MCF 10A (cell line): ENCODE measurements around the gene MAPK11. TPM values are rescaled to one million over a fixed set of nuclear protein-coding genes. Genes with fewer than 3 reads are reported as not detected.
A peak's percentile ranks its signal among the peaks of the same experiment; 100 is the strongest.

Experiments used
- BruUV-seq: library from RNA; stranded (reverse); fragments of 400-500 nt; replicated peaks from 2 replicates; lab custom pipeline; 2021; lab: Mats Ljungman, UMichigan
- CTCF ChIA-PET: fragments of 300-600 bp; sonication (Branson Sonifier 250); formaldehyde crosslinking; extraction: SDS; loops from one replicate; lab custom pipeline; 2021; ENCODE audit warnings: antibody characterized with exemption, inconsistent platforms; lab: Yijun Ruan, JAX
- POLR2A ChIA-PET: fragments of 300-600, 350-650 bp; sonication (Branson Sonifier 250); formaldehyde crosslinking; extraction: SDS; loops from one replicate; lab custom pipeline; 2020; ENCODE audit warnings: antibody characterized with exemption, inconsistent platforms; lab: Yijun Ruan, JAX
- DNase-seq: peaks from one replicate; pipeline ENCODE4 v3.0.0-alpha.2; 2018; ENCODE audit not compliant: unreplicated experiment
- H3K27ac Mint-ChIP-seq: one replicate; pipeline ENCODE4 v1.8.0; 2022; ENCODE audit warnings: mild to moderate bottlenecking, low read depth, mixed read lengths; ENCODE audit not compliant: unreplicated experiment
- H3K27me3 Mint-ChIP-seq: one replicate; pipeline ENCODE4 v1.8.0; 2022; ENCODE audit warnings: mixed read lengths; ENCODE audit not compliant: insufficient read depth, unreplicated experiment
- H3K36me3 Mint-ChIP-seq: one replicate; pipeline ENCODE4 v1.8.0; 2022; ENCODE audit warnings: mild to moderate bottlenecking, moderate library complexity, mixed read lengths; ENCODE audit not compliant: insufficient read depth, unreplicated experiment
- H3K4me1 Mint-ChIP-seq: one replicate; pipeline ENCODE4 v1.8.0; 2022; ENCODE audit warnings: mixed read lengths; ENCODE audit not compliant: insufficient read depth, unreplicated experiment
- H3K4me3 Mint-ChIP-seq: one replicate; pipeline ENCODE4 v1.8.0; 2022; ENCODE audit warnings: mild to moderate bottlenecking, moderate library complexity, mixed read lengths; ENCODE audit not compliant: unreplicated experiment
- H3K9me3 Mint-ChIP-seq: one replicate; pipeline ENCODE4 v1.8.0; 2022; ENCODE audit warnings: mixed read lengths; ENCODE audit not compliant: unreplicated experiment
- intact Hi-C: fragments of 100-400 bp; cut with micrococcal nuclease; formaldehyde crosslinking; loops from 2 replicates; pipeline ENCODE4 v1.14.1; 2022
- total RNA-seq: library from RNA; stranded (reverse); gene quantifications from 2 replicates; pipeline ENCODE4 v1.2.3, GENCODE V29; 2022
- TF ChIP-seq, protein P1 (sequence below): fragments of 200-600 bp; IDR thresholded peaks from one replicate; pipeline ENCODE4 v1.8.0; 2022; ENCODE audit warnings: antibody characterized with exemption, mild to moderate bottlenecking; ENCODE audit not compliant: unreplicated experiment

The MAPK11 gene
- total RNA-seq, 1 experiment from 2014 or later = 10.4 TPM

DNA sequence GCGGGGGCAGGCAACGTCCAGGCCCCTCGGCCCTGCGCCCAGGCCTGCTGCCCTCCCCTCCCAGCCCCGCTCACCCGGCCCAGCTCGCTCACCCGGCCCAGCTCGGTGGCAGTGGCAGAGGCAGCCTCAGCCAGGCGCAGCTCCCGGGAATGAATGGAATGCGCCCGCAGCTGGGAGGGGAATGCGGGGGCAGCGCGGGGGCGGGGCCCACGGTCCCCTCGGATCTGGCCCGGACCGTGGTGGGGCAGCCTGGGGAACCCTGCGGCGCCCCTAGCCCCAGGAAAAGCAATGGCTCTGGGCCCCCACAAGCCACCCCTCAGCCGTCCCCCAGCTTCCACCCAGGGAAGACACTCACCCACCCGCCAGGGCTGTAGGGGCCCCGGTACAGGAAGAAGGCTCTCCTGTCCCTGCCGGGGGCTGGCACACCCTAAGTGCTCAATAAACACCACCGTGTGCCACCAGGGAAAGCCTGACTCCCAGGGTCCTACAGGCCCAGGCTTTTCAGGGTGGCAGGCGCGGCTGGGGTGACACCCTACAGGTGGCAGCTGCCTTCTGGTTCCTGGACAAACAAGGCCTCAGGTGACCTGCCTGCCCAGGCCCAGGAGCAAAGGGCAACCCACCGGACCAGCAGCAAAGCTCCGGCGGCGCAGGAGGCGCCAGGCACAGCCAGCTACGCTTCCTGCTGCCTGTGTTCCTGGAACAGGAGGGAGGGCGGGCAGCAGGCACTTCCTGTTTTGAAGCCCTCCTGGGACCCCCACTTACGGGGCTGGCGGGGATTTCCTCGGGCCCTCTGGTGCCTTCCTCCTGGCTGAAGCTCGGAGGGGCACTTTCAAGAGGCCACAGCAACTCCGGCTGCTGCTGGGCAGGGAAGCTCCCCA, 23.5 kb upstream of the MAPK11 start:
- CTCF ChIA-PET = interaction anchor here (0.6 to 1.6 kb wide), 7 partner anchors 10 to 40 kb away, joined by 3 to 6 read pairs (median 3); no protein-coding TSS in a partner anchor
- Mint-ChIP-seq H3K9me3 (no peaks in the 10 kb centered on the region), H3K27ac (no peak overlapping the region), H3K27me3 (no peaks in the 10 kb centered on the region), H3K4me1 (peaks cover 13% of the 10 kb centered on the region), H3K4me3 (no peak overlapping the region), H3K36me3 (peaks cover 39% of the 10 kb centered on the region)
- DNase-seq = peak; percentile 47
- BruUV-seq = no TSS peak
- TF ChIP-seq, protein P1, sequence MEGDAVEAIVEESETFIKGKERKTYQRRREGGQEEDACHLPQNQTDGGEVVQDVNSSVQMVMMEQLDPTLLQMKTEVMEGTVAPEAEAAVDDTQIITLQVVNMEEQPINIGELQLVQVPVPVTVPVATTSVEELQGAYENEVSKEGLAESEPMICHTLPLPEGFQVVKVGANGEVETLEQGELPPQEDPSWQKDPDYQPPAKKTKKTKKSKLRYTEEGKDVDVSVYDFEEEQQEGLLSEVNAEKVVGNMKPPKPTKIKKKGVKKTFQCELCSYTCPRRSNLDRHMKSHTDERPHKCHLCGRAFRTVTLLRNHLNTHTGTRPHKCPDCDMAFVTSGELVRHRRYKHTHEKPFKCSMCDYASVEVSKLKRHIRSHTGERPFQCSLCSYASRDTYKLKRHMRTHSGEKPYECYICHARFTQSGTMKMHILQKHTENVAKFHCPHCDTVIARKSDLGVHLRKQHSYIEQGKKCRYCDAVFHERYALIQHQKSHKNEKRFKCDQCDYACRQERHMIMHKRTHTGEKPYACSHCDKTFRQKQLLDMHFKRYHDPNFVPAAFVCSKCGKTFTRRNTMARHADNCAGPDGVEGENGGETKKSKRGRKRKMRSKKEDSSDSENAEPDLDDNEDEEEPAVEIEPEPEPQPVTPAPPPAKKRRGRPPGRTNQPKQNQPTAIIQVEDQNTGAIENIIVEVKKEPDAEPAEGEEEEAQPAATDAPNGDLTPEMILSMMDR = no peak
- POLR2A ChIA-PET = interaction anchor here (0.5 to 5.9 kb wide), 5 partner anchors 11 to 283 kb away, joined by 3 to 73 read pairs (median 3); partner anchors contain the start of gene PLXNB2
- intact Hi-C loops = no loop called here

DNA sequence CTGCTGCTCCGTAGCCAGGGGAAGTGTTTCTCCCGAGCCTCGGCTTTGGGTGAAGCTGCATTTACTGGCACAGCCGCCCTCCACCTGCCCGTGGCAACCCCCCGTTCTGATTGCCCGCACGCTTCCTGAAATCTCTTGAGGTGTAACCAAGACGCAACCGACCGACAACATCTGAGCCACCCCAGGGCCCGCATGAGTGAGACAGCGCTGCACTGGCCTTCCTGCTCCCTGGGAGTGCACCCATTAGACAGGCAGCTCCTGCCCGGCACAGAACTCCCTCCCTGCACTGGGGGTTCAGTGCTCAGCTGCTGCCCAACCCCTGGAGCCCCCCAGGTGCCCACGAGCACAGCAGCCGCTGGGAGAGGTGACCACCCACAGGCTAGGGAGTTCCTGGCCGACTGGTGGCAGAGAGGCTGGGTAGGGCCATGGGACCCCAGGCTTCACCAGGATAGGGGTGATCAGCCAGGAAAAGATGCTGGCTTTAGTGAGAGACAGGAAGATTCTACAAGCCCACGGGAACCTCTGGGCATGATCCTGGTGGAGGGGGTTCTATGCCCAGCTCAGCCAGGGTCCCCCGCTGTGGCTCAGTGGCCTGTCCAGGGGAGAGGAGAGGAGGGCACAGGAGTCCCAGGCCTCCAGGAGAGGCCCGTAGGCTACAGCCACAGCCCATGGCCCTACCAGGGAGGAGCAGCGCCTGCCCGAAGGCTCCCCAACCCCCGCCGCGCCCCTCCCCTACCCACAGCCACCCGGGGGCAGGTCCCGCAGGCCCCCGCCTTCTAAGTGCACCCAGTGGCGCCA, 22.7 kb upstream of the MAPK11 start:
- intact Hi-C loops = no loop called here
- Mint-ChIP-seq H3K4me3 (peak overlapping the region; percentile 56), H3K9me3 (no peaks in the 10 kb centered on the region), H3K27ac (peak overlapping the region; percentile 64), H3K27me3 (no peaks in the 10 kb centered on the region), H3K4me1 (peaks cover 13% of the 10 kb centered on the region), H3K36me3 (peaks cover 40% of the 10 kb centered on the region)
- POLR2A ChIA-PET = interaction anchor here (5.9 kb wide), 1 partner anchor 12 kb away, joined by 73 read pairs; the partner anchor contains the start of gene PLXNB2
- no peak for DNase-seq
- TF ChIP-seq, protein P1 = no peak
- CTCF ChIA-PET = interaction anchor here (0.6 to 1.6 kb wide), 4 partner anchors 13 to 34 kb away, joined by 3 to 6 read pairs (median 3); no protein-coding TSS in a partner anchor
- no TSS peak for BruUV-seq

DNA sequence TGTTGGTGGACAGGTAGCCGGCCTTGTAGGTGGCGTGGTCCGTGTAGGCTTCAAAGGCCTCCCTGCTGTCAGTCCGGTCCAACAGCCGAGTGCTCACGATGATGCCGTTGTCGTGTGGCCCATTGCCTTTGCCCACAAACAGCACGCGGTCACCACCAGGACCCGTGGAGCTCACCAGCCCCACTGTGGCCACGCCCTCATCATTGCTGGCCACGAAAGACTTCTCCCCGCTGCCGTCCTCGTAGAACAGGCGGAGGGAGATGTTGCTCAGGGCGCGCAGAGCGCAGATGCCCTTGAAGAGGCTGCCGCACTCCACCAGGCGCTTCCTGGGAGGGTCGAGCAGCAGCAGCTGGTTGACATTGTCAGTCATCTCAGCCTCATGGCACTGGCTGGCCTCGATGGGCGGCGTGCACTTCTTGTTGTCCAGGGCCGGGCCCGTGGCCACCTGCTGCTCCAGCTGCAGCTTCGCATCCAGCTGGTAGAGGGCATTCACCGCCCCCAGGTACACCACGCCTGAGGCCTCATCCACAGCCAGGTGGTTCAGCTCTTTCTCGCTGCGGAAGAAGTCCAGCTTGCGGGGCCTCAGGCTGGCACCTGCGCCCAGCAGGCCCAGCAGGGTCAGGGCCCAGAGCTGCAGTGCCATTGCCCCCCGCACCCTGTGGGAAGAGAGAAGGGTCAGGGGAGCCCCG, 19.9 kb upstream of the MAPK11 start:
- no peaks in the 10 kb centered on the region for H3K27me3 Mint-ChIP-seq
- ChIA-PET POLR2A (interaction anchor here (5.9 kb wide), 1 partner anchor 15 kb away, joined by 73 read pairs; the partner anchor contains the start of gene PLXNB2), CTCF (interaction anchor here (0.6 to 1.3 kb wide), 4 partner anchors 14 to 47 kb away, joined by 3 to 5 read pairs (median 4); no protein-coding TSS in a partner anchor)
- H3K4me1 Mint-ChIP-seq = peaks cover 8% of the 10 kb centered on the region
- H3K4me3 Mint-ChIP-seq = no peak overlapping the region
- H3K9me3 Mint-ChIP-seq = no peaks in the 10 kb centered on the region
- no peak overlapping the region for H3K27ac Mint-ChIP-seq
- TSS peak; percentile 59 for BruUV-seq
- intact Hi-C loops = no loop called here
- no peak for DNase-seq
- TF ChIP-seq, protein P1 = no peak
- peaks cover 45% of the 10 kb centered on the region for H3K36me3 Mint-ChIP-seq
